ENCODE results near the gene RBM39. TPM values are rescaled to one million over a fixed set of nuclear protein-coding genes. Genes with fewer than 3 reads are reported as not detected.

The RBM39 gene
- total RNA-seq, 2 experiments from 2014 or later, result 317 to 321 TPM

DNA sequence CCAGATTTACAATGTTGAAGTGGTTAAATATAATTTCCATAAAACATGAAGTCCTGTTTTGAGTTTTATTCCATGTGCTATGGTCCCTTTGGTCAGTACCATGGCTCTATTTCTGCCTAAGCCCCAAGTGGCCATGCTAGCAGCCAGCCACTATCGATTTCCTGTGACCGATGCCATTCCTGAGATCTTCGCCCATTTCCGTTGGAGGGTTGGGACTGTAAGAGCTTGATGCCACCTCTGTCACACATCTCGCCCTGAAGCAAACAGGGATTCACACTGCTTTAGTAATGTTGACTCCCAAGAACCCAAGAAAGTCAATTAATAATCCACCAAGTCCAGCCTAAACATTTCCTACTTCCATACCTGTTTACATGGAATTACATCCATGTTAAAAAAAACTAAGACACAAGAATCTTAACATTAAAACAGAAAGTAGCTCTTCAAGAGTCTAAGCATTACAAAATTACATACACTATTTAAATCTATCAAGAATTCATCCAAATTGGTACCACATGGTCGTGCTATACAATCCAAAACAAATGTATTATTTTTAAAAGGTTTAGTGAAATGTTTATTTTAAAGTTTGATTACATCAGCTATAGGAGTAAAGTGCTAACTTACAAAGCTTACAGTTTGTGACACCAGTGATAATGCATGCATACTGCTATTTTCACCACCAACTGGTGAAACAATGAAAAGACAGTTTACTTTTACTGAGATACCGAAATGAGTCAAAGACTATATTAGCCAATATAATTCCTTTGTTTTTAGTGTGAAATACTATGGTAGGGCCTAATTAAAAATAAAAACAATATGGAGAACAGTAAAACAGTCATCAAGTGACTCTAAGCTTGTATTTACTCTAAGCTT, 2.5 kb downstream of the RBM39 start:
- POLR2A ChIA-PET, result interaction anchor here (0.6 to 36.9 kb wide), 8 partner anchors 24 to 284 kb away, joined by 3 to 1214 read pairs (median 4); partner anchors contain the start of genes CEP250, NFS1, PHF20 and ROMO1
- intact Hi-C loops (cut with micrococcal nuclease), result loop anchor here (5.0 kb wide), 2 partner anchors 77 to 122 kb away; partner anchors contain the start of genes CPNE1, RBM12 and SPAG4
- DNase-seq (no peak), ATAC-seq (no peak)
- CTCF ChIA-PET, result interaction anchor here (0.6 to 1.9 kb wide), 9 partner anchors 20 to 122 kb away, joined by 3 to 7 read pairs (median 4); partner anchors contain the start of gene PHF20
- peak overlapping the region; percentile 92 for H3K4me3 Mint-ChIP-seq
- H3K27me3 Mint-ChIP-seq, result no peaks in the 10 kb centered on the region
- peak overlapping the region; percentile 99 for H3K27ac Mint-ChIP-seq
- peaks cover 48% of the 10 kb centered on the region for H3K4me1 Mint-ChIP-seq (ENCODE audit: low read depth)
- H3K9me3 Mint-ChIP-seq, result no peaks in the 10 kb centered on the region
- TF ChIP-seq, protein P1, sequence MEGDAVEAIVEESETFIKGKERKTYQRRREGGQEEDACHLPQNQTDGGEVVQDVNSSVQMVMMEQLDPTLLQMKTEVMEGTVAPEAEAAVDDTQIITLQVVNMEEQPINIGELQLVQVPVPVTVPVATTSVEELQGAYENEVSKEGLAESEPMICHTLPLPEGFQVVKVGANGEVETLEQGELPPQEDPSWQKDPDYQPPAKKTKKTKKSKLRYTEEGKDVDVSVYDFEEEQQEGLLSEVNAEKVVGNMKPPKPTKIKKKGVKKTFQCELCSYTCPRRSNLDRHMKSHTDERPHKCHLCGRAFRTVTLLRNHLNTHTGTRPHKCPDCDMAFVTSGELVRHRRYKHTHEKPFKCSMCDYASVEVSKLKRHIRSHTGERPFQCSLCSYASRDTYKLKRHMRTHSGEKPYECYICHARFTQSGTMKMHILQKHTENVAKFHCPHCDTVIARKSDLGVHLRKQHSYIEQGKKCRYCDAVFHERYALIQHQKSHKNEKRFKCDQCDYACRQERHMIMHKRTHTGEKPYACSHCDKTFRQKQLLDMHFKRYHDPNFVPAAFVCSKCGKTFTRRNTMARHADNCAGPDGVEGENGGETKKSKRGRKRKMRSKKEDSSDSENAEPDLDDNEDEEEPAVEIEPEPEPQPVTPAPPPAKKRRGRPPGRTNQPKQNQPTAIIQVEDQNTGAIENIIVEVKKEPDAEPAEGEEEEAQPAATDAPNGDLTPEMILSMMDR (IDR thresholded peaks at IDR 0.05), result peak; percentile 26
- H3K36me3 Mint-ChIP-seq (ENCODE audit: low read depth), result peaks cover 71% of the 10 kb centered on the region

DNA sequence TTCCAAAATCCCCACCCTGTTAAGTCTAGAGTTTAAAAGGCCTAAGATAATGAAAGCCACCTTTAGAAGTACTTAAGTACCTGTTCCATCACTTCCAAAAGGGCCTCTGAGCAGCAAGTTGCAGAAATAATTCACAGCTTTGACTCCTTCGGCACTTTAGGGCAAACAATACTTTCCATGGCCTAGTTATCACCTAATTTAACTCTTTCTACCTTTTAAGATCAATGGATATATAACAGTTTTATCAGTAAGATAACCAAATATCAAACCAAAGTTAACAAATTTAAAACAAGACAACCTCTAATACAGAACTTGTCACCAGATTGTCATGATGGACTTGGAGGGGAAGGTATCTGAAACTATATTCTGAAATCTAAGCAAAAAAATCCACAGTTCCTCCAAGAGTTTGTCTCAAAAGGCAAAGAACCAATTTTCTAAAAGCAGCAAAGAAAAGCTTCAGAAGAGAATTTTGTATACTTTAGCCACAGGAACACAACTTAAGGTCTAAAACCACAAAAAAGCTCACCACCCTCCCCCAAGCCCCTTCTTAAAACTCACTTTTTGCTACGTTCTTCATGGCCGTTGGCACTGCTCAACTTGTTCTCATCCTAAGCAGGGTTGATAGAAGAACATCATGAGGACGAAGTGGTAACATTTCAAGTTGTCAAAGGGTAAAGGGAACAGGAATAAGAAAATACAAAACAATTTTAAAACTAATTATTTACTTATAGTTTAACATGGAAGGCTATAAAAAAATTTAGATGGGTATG, 3.5 kb downstream of the RBM39 start:
- TF ChIP-seq, protein P1 (IDR thresholded peaks at IDR 0.05), result no peak
- peaks cover 80% of the 10 kb centered on the region for H3K36me3 Mint-ChIP-seq (ENCODE audit: low read depth)
- POLR2A ChIA-PET, result interaction anchor here (0.7 to 36.9 kb wide), 6 partner anchors 23 to 215 kb away, joined by 3 to 1214 read pairs (median 4); partner anchors contain the start of genes NFS1, PHF20, ROMO1 and SCAND1
- H3K27ac Mint-ChIP-seq, result peak overlapping the region; percentile 85
- peak overlapping the region; percentile 71 for H3K4me3 Mint-ChIP-seq
- intact Hi-C loops (cut with micrococcal nuclease), result loop anchor here (5.0 kb wide), 1 partner anchor 76 kb away; the partner anchor contains the start of genes CPNE1 and RBM12
- CTCF ChIA-PET, result interaction anchor here (1.5 to 1.8 kb wide), 2 partner anchors 38 to 121 kb away, joined by 4 to 7 read pairs; no protein-coding TSS in a partner anchor
- H3K27me3 Mint-ChIP-seq, result no peaks in the 10 kb centered on the region
- no peak for ATAC-seq
- H3K4me1 Mint-ChIP-seq (ENCODE audit: low read depth), result peaks cover 50% of the 10 kb centered on the region
- no peak for DNase-seq
- no peaks in the 10 kb centered on the region for H3K9me3 Mint-ChIP-seq

DNA sequence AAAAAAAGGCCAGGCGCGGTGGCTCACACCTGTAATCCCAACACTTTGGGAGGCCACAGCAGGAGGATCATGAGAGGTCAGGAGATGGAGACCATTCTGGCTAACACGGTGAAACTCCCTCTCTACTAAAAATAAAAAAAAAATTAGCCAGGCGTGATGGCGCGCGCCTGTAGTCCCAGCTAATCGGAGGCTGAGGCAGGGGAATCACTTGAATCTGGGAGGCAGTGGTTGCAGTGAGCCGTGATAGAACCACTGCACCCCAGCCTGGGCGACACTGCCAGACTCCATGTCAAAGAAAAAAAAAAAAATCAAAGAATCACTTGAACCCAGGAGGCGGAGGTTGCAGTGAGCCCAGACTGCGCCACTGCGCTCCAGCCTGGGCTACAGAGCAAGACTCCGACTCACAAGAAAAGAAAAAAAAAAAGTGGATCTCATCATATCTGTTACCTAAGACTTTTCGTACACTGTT, 4.2 kb downstream of the RBM39 start:
- ChIA-PET POLR2A (interaction anchor here (15.2 to 36.9 kb wide), 2 partner anchors 22 to 32 kb away, joined by 339 to 1214 read pairs; partner anchors contain the start of genes NFS1, PHF20 and ROMO1), CTCF (no interaction called here)
- ATAC-seq (no peak), DNase-seq (no peak)
- TF ChIP-seq, protein P1 (IDR thresholded peaks at IDR 0.05), result no peak
- intact Hi-C loops (cut with micrococcal nuclease), result loop anchor here (5.0 kb wide), 1 partner anchor 76 kb away; the partner anchor contains the start of genes CPNE1 and RBM12
- peak overlapping the region; percentile 71 for H3K4me3 Mint-ChIP-seq
- H3K9me3 Mint-ChIP-seq, result no peaks in the 10 kb centered on the region
- H3K27me3 Mint-ChIP-seq, result no peaks in the 10 kb centered on the region
- peak overlapping the region; percentile 85 for H3K27ac Mint-ChIP-seq
- peaks cover 84% of the 10 kb centered on the region for H3K36me3 Mint-ChIP-seq (ENCODE audit: low read depth)
- H3K4me1 Mint-ChIP-seq (ENCODE audit: low read depth), result peaks cover 49% of the 10 kb centered on the region

GRCh38 chr20:35735826-35736470, 6.1 kb downstream of the RBM39 start:
- ATAC-seq (no peak), DNase-seq (no peak)
- ChIA-PET POLR2A (interaction anchor here (0.6 to 36.9 kb wide), 5 partner anchors 8 to 287 kb away, joined by 3 to 1214 read pairs (median 8); partner anchors contain the start of genes NFS1, PHF20 and ROMO1), CTCF (no interaction called here)
- intact Hi-C loops (cut with micrococcal nuclease), result loop anchor here (5.0 kb wide), 1 partner anchor 74 kb away; the partner anchor contains the start of genes CPNE1 and RBM12
- TF ChIP-seq, protein P1 (IDR thresholded peaks at IDR 0.05), result no peak
- Mint-ChIP-seq H3K27me3 (no peaks in the 10 kb centered on the region), H3K27ac (peak overlapping the region; percentile 83), H3K4me3 (peak overlapping the region; percentile 71), H3K4me1 (ENCODE audit: low read depth) (peaks cover 65% of the 10 kb centered on the region), H3K9me3 (no peaks in the 10 kb centered on the region), H3K36me3 (ENCODE audit: low read depth) (peaks cover 81% of the 10 kb centered on the region)

Measured in activated CD8-positive, alpha-beta T cell treated with anti-CD3 and anti-CD28 coated beads for 36 hours (primary cell).